Spleen (tissue), 11 donors: ENCODE measurements around the gene METTL13. TPM values are rescaled to one million over a fixed set of nuclear protein-coding genes. Genes with fewer than 3 reads are reported as not detected.

ENCODE experiments used
- DNase-seq: peaks from one replicate; pipeline ENCODE4 v3.0.0-alpha.2; 2020
- H3K27ac ChIP-seq, 8 donors: fragments of 200-600 bp; sonication (generic) in 7 of 8; 1 replicate in 4 of 8; 2 replicates in 4 of 8; pipeline versions ENCODE4 v1.5.0 to v1.8.0; 2016 to 2021; ENCODE audit warnings: inconsistent platforms in 4 of 8, mild to moderate bottlenecking in 4 of 8, moderate library complexity in 1 of 8
- H3K27me3 ChIP-seq, 7 donors: fragments of 200-600 bp; sonication (generic) in 6 of 7; replicated peaks in 1 of 7; 1 replicate in 4 of 7; 2 replicates in 3 of 7; pipeline versions ENCODE4 v1.5.0 to v1.8.0; 2016 to 2021; ENCODE audit warnings: inconsistent platforms in 3 of 7, mild to moderate bottlenecking in 1 of 7
- H3K36me3 ChIP-seq, 6 donors: fragments of 200-600 bp; sonication (generic) in 5 of 6; 1 replicate in 4 of 6; 2 replicates in 2 of 6; pipeline versions ENCODE4 v1.5.0 to v1.8.0; 2016 to 2021; ENCODE audit warnings: inconsistent platforms in 2 of 6
- H3K4me1 ChIP-seq, 6 donors: fragments of 200-600 bp; sonication (generic) in 5 of 6; 1 replicate in 3 of 6; 2 replicates in 3 of 6; pipeline versions ENCODE4 v1.5.0 to v1.8.0; 2016 to 2021; ENCODE audit warnings: inconsistent platforms in 3 of 6
- H3K4me3 ChIP-seq, 8 donors: fragments of 200-600 bp; sonication (generic) in 7 of 8; 1 replicate in 4 of 8; 2 replicates in 4 of 8; pipeline versions ENCODE4 v1.5.0 to v1.8.0; 2016 to 2021; ENCODE audit warnings: inconsistent platforms in 4 of 8, mild to moderate bottlenecking in 4 of 8, moderate library complexity in 2 of 8
- H3K9me3 ChIP-seq, 8 donors: fragments of 200-600 bp; sonication (generic) in 7 of 8; 1 replicate in 4 of 8; 2 replicates in 4 of 8; pipeline versions ENCODE4 v1.5.0 to v1.8.0; 2016 to 2021; ENCODE audit warnings: inconsistent platforms in 4 of 8
- CTCF ChIP-seq, 11 experiments: fragments of 200-600 bp in 7 of 11; fragments of 450-650 bp in 4 of 11; sonication (generic) in 4 of 11; IDR thresholded peaks in 8 of 11; conservative IDR thresholded peaks in 3 of 11; 1 replicate in 7 of 11; 2 replicates in 4 of 11; pipeline versions ENCODE4 v1.4.0 to v1.8.0; 2016 to 2021; ENCODE audit warnings: antibody characterized with exemption in 11 of 11, inconsistent platforms in 4 of 11, mild to moderate bottlenecking in 1 of 11
- POLR2A ChIP-seq, 3 donors: fragments of 450-650 bp; IDR thresholded peaks; one replicate each; pipeline ENCODE4 v1.5.1; 2017; ENCODE audit warnings: antibody characterized with exemption in 3 of 3, mild to moderate bottlenecking in 1 of 3
- POLR2AphosphoS5 ChIP-seq, 3 donors: sonication (generic); formaldehyde crosslinking; IDR thresholded peaks; one replicate each; pipeline ENCODE4 v1.5.1; 2017; ENCODE audit warnings: antibody characterized with exemption in 3 of 3
- WGBS, 5 donors: extraction: QIAGEN DNeasy Blood & Tissue Kit in 3 of 5; methylation state at CpG; one replicate each; pipeline versions ENCODE4 v1.1.5 to v1.1.7; 2013 to 2018; 5-methylcytosine and 5-hydroxymethylcytosine counted together
- intact Hi-C: fragments of 100-400 bp; cut with DNase I; formaldehyde crosslinking; loops from one replicate; pipeline ENCODE4 v1.15.0; 2023; ENCODE audit warnings: low total_unique reads
- polyA plus RNA-seq, 3 donors: library from polyadenylated mRNA; stranded (reverse); fragments of 200-250 nt; gene quantifications; one replicate each; pipeline ENCODE4 v1.2.1, GENCODE V29; 2013
- total RNA-seq, 7 donors: library from RNA; depleted of rRNA in 3 of 7; stranded (reverse); fragments of >200 nt in 3 of 7; fragmentation: NEBNext Ultra II Directional in 4 of 7; extraction: Animal tissue kit (Norgen Biotek cat#: 25700) in 4 of 7; gene quantifications; one replicate each; pipeline versions ENCODE4 v1.1.0 to v1.2.1, GENCODE V29; 2016 to 2021
- donor health status: healthy with polysubstance abuse.
- donor health status: DM: no; HTN: no; CAD: no; lungs with moderate emphysema.
- donor health status: DM: no; HTN: no; CAD: no.
- donor health status: Bipolar disorder and iron deficiency.
- donor health status: healthy.
- donor health status: DM: no; HTN: no; CAD: no.
- donor health status: DM: yes; HTN: yes; CAD: no.

Gene METTL13
- total and polyA plus RNA-seq, 10 donors = 10.3 to 29.6 (median 24.8) TPM

- Histone ChIP-seq H3K27ac (no peak overlapping the region), H3K4me1 (peaks cover 0 to 17% (median 3%) of the 10 kb centered on the region in 6 donors), H3K27me3 (no peaks in the 10 kb centered on the region), H3K4me3 (no peak overlapping the region), H3K9me3 (no peaks in the 10 kb centered on the region), H3K36me3 (no peaks in the 10 kb centered on the region)
- TF ChIP-seq POLR2AphosphoS5 (IDR thresholded peaks at IDR 0.05) = no peak
- TF ChIP-seq POLR2A (IDR thresholded peaks at IDR 0.05) = no peak
- no peak for TF ChIP-seq CTCF (IDR thresholded peaks at IDR 0.05 in 8 of 11, conservative IDR thresholded peaks at IDR 0.05 in 3 of 11)
- no peak for DNase-seq
- intact Hi-C loops = no loop called here
- WGBS, 5 donors = 67 to 91% (median 80%) methylated on average over 2 of the region's 2 CpGs
Observed at GRCh38 chr1:171809834-171810233, 28.4 kb downstream of the METTL13 start.

- DNase-seq = no peak
- H3K4me1 ChIP-seq = peaks cover 0 to 2% (median 0%) of the 10 kb centered on the region in 6 donors
- no peak overlapping the region for H3K27ac ChIP-seq
- H3K9me3 ChIP-seq = no peaks in the 10 kb centered on the region
- no peaks in the 10 kb centered on the region for H3K36me3 ChIP-seq
- H3K4me3 ChIP-seq = no peak overlapping the region
- TF ChIP-seq CTCF (IDR thresholded peaks at IDR 0.05 in 8 of 11, conservative IDR thresholded peaks at IDR 0.05 in 3 of 11) (no peak), POLR2A (IDR thresholded peaks at IDR 0.05) (no peak), POLR2AphosphoS5 (IDR thresholded peaks at IDR 0.05) (no peak)
- H3K27me3 ChIP-seq = no peaks in the 10 kb centered on the region
- intact Hi-C loops = no loop called here
Observed at GRCh38 chr1:171811672-171812071, 30.2 kb downstream of the METTL13 start.

- WGBS, 5 donors = 39 to 57% (median 47%) methylated on average over 2 of the region's 2 CpGs
- intact Hi-C loops = no loop called here
- Histone ChIP-seq H3K9me3 (no peaks in the 10 kb centered on the region), H3K27ac (no peak overlapping the region), H3K36me3 (no peaks in the 10 kb centered on the region), H3K4me1 (no peaks in the 10 kb centered on the region), H3K27me3 (no peaks in the 10 kb centered on the region), H3K4me3 (no peak overlapping the region)
- TF ChIP-seq POLR2A (IDR thresholded peaks at IDR 0.05) (no peak), POLR2AphosphoS5 (IDR thresholded peaks at IDR 0.05) (no peak), CTCF (IDR thresholded peaks at IDR 0.05 in 8 of 11, conservative IDR thresholded peaks at IDR 0.05 in 3 of 11) (no peak)
- no peak for DNase-seq
Observed at GRCh38 chr1:171814692-171815091, 33.2 kb downstream of the METTL13 start.

- no peak for TF ChIP-seq POLR2AphosphoS5 (IDR thresholded peaks at IDR 0.05)
- Histone ChIP-seq H3K9me3 (no peaks in the 10 kb centered on the region), H3K27me3 (no peaks in the 10 kb centered on the region), H3K27ac (no peak overlapping the region), H3K4me1 (no peaks in the 10 kb centered on the region), H3K4me3 (no peak overlapping the region), H3K36me3 (no peaks in the 10 kb centered on the region)
- DNase-seq = no peak
- WGBS, 5 donors = 87 to 97% (median 92%) methylated on average over 3 of the region's 3 CpGs
- intact Hi-C loops = no loop called here
Observed at GRCh38 chr1:171816300-171816901, 34.9 kb downstream of the METTL13 start.
